Breast epithelium (tissue), 4 donors: ENCODE measurements around the gene ZSWIM4. TPM values are rescaled to one million over a fixed set of nuclear protein-coding genes. Genes with fewer than 3 reads are reported as not detected.
A peak's percentile ranks its signal among the peaks of the same experiment; 100 is the strongest.

Experiments used
- DNase-seq, 2 donors: peaks; one replicate each; pipeline ENCODE4 v3.0.0-alpha.2; 2019; ENCODE audit warnings: low spot score in 2 of 2
- H3K27ac ChIP-seq, 2 donors: fragments of 200-600 bp; sonication (generic) in 1 of 2; one replicate each; pipeline ENCODE4 v1.5.1; 2016 to 2019; ENCODE audit warnings: mild to moderate bottlenecking in 1 of 2
- H3K27me3 ChIP-seq, 2 donors: fragments of 200-600 bp; sonication (generic) in 1 of 2; one replicate each; pipeline versions ENCODE4 v1.5.1 to v1.6.0; 2017 to 2019; ENCODE audit warnings: control low read depth in 1 of 2, mild to moderate bottlenecking in 1 of 2
- H3K36me3 ChIP-seq: fragments of 200-600 bp; one replicate; pipeline ENCODE4 v1.5.1; 2019
- H3K4me1 ChIP-seq, 2 donors: fragments of 200-600 bp; sonication (generic); one replicate each; pipeline ENCODE4 v1.5.1; 2016 to 2019; ENCODE audit warnings: control low read depth in 1 of 2
- H3K4me3 ChIP-seq, 3 donors: fragments of 200-600 bp; sonication (generic); 1 replicate in 2 of 3; 2 replicates in 1 of 3; pipeline ENCODE4 v1.5.1; 2016 to 2019; ENCODE audit warnings: mild to moderate bottlenecking in 3 of 3, moderate library complexity in 2 of 3
- H3K9me3 ChIP-seq, 2 donors: fragments of 200-600 bp; sonication (generic) in 1 of 2; one replicate each; pipeline ENCODE4 v1.5.1; 2016 to 2019; ENCODE audit warnings: control low read depth in 1 of 2
- CTCF ChIP-seq, 3 donors: fragments of 450-650 bp; IDR thresholded peaks; one replicate each; pipeline ENCODE4 v1.5.1; 2016 to 2017; ENCODE audit warnings: antibody characterized with exemption in 3 of 3, mild to moderate bottlenecking in 3 of 3, moderate library complexity in 3 of 3
- POLR2A ChIP-seq: fragments of 450-650 bp; IDR thresholded peaks from one replicate; pipeline ENCODE4 v1.6.1; 2016; ENCODE audit warnings: antibody characterized with exemption, mild to moderate bottlenecking, moderate library complexity
- POLR2AphosphoS5 ChIP-seq, 3 donors: sonication (generic); formaldehyde crosslinking; IDR thresholded peaks; one replicate each; pipeline ENCODE4 v1.6.1; 2017; ENCODE audit warnings: antibody characterized with exemption in 3 of 3
- intact Hi-C: fragments of 100-400 bp; cut with DNase I; formaldehyde crosslinking; loops from one replicate; pipeline ENCODE4 v1.15.1; 2023; ENCODE audit warnings: low total_unique reads
- total RNA-seq, 3 donors: library from RNA; depleted of rRNA; stranded (reverse); fragments of >200 nt; gene quantifications; one replicate each; pipeline ENCODE4 v1.1.0, GENCODE V29; 2016

Gene ZSWIM4
- total RNA-seq, 3 donors from 2014 or later, result 1.1 to 8.5 (median 6.9) TPM

- Histone ChIP-seq H3K27me3 (no peaks in the 10 kb centered on the region), H3K4me1 (peaks cover 28 to 43% of the 10 kb centered on the region in 2 donors), H3K27ac (peak overlapping the region; percentile 90 to 100), H3K9me3 (no peaks in the 10 kb centered on the region), H3K4me3 (peak overlapping the region in 2 of 3 donors; percentile 5 to 44), H3K36me3 (no peaks in the 10 kb centered on the region)
- TF ChIP-seq POLR2AphosphoS5 (IDR thresholded peaks at IDR 0.05), result peak in 2 of 3 donors; percentile 5 to 21
- TF ChIP-seq CTCF (IDR thresholded peaks at IDR 0.05), result no peak
- intact Hi-C loops, result no loop called here
- DNase-seq, result no peak
Measured at GRCh38 chr19:13835791-13836723, 40.8 kb downstream of the ZSWIM4 start.

- DNase-seq, result no peak
- H3K36me3 ChIP-seq, result no peaks in the 10 kb centered on the region
- H3K27ac ChIP-seq, result peak overlapping the region; percentile 100
- intact Hi-C loops, result no loop called here
- TF ChIP-seq POLR2AphosphoS5 (IDR thresholded peaks at IDR 0.05), result peak in 1 of 3 donors; percentile 87
- TF ChIP-seq CTCF (IDR thresholded peaks at IDR 0.05), result no peak
- TF ChIP-seq POLR2A, result no peak
- peak overlapping the region; percentile 89 to 99 (median 96) for H3K4me3 ChIP-seq
- H3K27me3 ChIP-seq, result no peaks in the 10 kb centered on the region
- no peaks in the 10 kb centered on the region for H3K9me3 ChIP-seq
- H3K4me1 ChIP-seq, result peaks cover 35 to 49% of the 10 kb centered on the region in 2 donors
Measured at GRCh38 chr19:13838435-13839129, 43.3 kb downstream of the ZSWIM4 start.

GRCh38 chr19:13839130-13839937 lies 44.1 kb downstream of the ZSWIM4 start:
- Histone ChIP-seq H3K27ac (peak overlapping the region; percentile 100), H3K36me3 (no peaks in the 10 kb centered on the region), H3K4me3 (peak overlapping the region; percentile 89 to 99 (median 96)), H3K27me3 (no peaks in the 10 kb centered on the region), H3K4me1 (peaks cover 34 to 44% of the 10 kb centered on the region in 2 donors), H3K9me3 (no peaks in the 10 kb centered on the region)
- peak; percentile 86 to 89 for DNase-seq
- peak; percentile 66 to 87 (median 78) for TF ChIP-seq POLR2AphosphoS5 (IDR thresholded peaks at IDR 0.05)
- no peak for TF ChIP-seq POLR2A
- intact Hi-C loops, result no loop called here

GRCh38 chr19:13839938-13840304 lies 44.7 kb downstream of the ZSWIM4 start:
- TF ChIP-seq CTCF (IDR thresholded peaks at IDR 0.05) (no peak), POLR2AphosphoS5 (IDR thresholded peaks at IDR 0.05) (peak in 1 of 3 donors; percentile 6)

More at GRCh38 chr19:13839938-13840304, 44.7 kb downstream of the ZSWIM4 start:
- Histone ChIP-seq H3K36me3 (no peaks in the 10 kb centered on the region), H3K9me3 (no peaks in the 10 kb centered on the region), H3K4me1 (peaks cover 34 to 43% of the 10 kb centered on the region in 2 donors), H3K4me3 (peak overlapping the region; percentile 89 to 99 (median 96)), H3K27me3 (no peaks in the 10 kb centered on the region), H3K27ac (peak overlapping the region; percentile 100)
- intact Hi-C loops, result no loop called here
- DNase-seq, result peak in 1 of 2 donors; percentile 53
